ENCODE results near the gene PPARA.

Gene PPARA

GRCh38 chr22:46162771-46163556 is 12.6 kb downstream of the PPARA start:
- TF ChIP-seq CTCF (IDR thresholded peaks at IDR 0.05; ENCODE audit: insufficient read depth, low read length, poor library complexity, severe bottlenecking): no peak
- Histone ChIP-seq H3K36me3 (ENCODE audit: control insufficient read depth, insufficient read depth, low read length) (peaks cover 5% of the 10 kb centered on the region), H3K27me3 (replicated peaks; ENCODE audit: control insufficient read depth, insufficient read depth, low read length) (no peaks in the 10 kb centered on the region), H3K4me3 (replicated peaks; ENCODE audit: low read depth, low read length) (no peak overlapping the region)
- DNase-seq (ENCODE audit: extremely low read depth, insufficient read length): no peak

GRCh38 chr22:46163557-46163888 is 13.2 kb downstream of the PPARA start:
- Histone ChIP-seq H3K27me3 (replicated peaks; ENCODE audit: control insufficient read depth, insufficient read depth, low read length) (no peaks in the 10 kb centered on the region), H3K4me3 (replicated peaks; ENCODE audit: low read depth, low read length) (no peak overlapping the region), H3K36me3 (ENCODE audit: control insufficient read depth, insufficient read depth, low read length) (peaks cover 5% of the 10 kb centered on the region)
- DNase-seq (ENCODE audit: extremely low read depth, insufficient read length): no peak
- TF ChIP-seq CTCF (IDR thresholded peaks at IDR 0.05; ENCODE audit: insufficient read depth, low read length, poor library complexity, severe bottlenecking): no peak

GRCh38 chr22:46165977-46166376 is 15.7 kb downstream of the PPARA start:
- no peaks in the 10 kb centered on the region for H3K27me3 ChIP-seq (replicated peaks; ENCODE audit: control insufficient read depth, insufficient read depth, low read length)
- no peak overlapping the region for H3K4me3 ChIP-seq (replicated peaks; ENCODE audit: low read depth, low read length)
- TF ChIP-seq CTCF (IDR thresholded peaks at IDR 0.05; ENCODE audit: insufficient read depth, low read length, poor library complexity, severe bottlenecking): no peak
- peaks cover 5% of the 10 kb centered on the region for H3K36me3 ChIP-seq (ENCODE audit: control insufficient read depth, insufficient read depth, low read length)
- DNase-seq (ENCODE audit: extremely low read depth, insufficient read length): no peak

- no peaks in the 10 kb centered on the region for H3K27me3 ChIP-seq (replicated peaks; ENCODE audit: control insufficient read depth, insufficient read depth, low read length)
- H3K36me3 ChIP-seq (ENCODE audit: control insufficient read depth, insufficient read depth, low read length): no peaks in the 10 kb centered on the region
- DNase-seq (ENCODE audit: extremely low read depth, insufficient read length): no peak
- no peak overlapping the region for H3K4me3 ChIP-seq (replicated peaks; ENCODE audit: low read depth, low read length)
- TF ChIP-seq CTCF (IDR thresholded peaks at IDR 0.05; ENCODE audit: insufficient read depth, low read length, poor library complexity, severe bottlenecking): no peak
These were observed 19.3 kb downstream of the PPARA start for GRCh38 chr22:46169628-46170027.

- H3K4me3 ChIP-seq (replicated peaks; ENCODE audit: low read depth, low read length): no peak overlapping the region
- DNase-seq (ENCODE audit: extremely low read depth, insufficient read length): no peak
- TF ChIP-seq CTCF (IDR thresholded peaks at IDR 0.05; ENCODE audit: insufficient read depth, low read length, poor library complexity, severe bottlenecking): no peak
- no peaks in the 10 kb centered on the region for H3K27me3 ChIP-seq (replicated peaks; ENCODE audit: control insufficient read depth, insufficient read depth, low read length)
- H3K36me3 ChIP-seq (ENCODE audit: control insufficient read depth, insufficient read depth, low read length): no peaks in the 10 kb centered on the region
These were observed 21.6 kb downstream of the PPARA start for GRCh38 chr22:46171940-46172339.
